Measurements from ENCODE around the gene IFT172. TPM values are rescaled to one million over a fixed set of nuclear protein-coding genes. Genes with fewer than 3 reads are reported as not detected.

The IFT172 gene
- total RNA-seq, 4 donors from 2014 or later = 30.9 to 56.8 (median 43.7) TPM

GRCh38 chr2:27398962-27399361 is 90.6 kb downstream of the IFT172 start:
- Histone ChIP-seq H3K9me3 (no peaks in the 10 kb centered on the region), H3K27me3 (no peaks in the 10 kb centered on the region), H3K36me3 (no peaks in the 10 kb centered on the region), H3K4me3 (replicated peaks in 1 of 3) (no peak overlapping the region), H3K27ac (no peak overlapping the region), H3K4me1 (no peaks in the 10 kb centered on the region)
- intact Hi-C loops (cut with DNase I) = no loop called here
- no peak for TF ChIP-seq POLR2A (IDR thresholded peaks at IDR 0.05)
- no peak for TF ChIP-seq CTCF (IDR thresholded peaks at IDR 0.05)
- DNase-seq = no peak
- 95 to 98% methylated on average over 5 of the region's 5 CpGs for WGBS, 2 donors

Small RNA genes lying within 50 kb of the gene (small RNA-seq; reads per million reads assigned to genes)
- not detected for gene RNU6-986P

Other genes with a start within 250 kb of the IFT172 start
- gene SLC30A3, start 226.7 kb downstream of the IFT172 start, total RNA-seq = under 1 TPM; 0.33 to 0.98 (median 0.80) TPM
- 1 to 10 TPM in 2 of 4 donors, under 1 TPM in 1, not detected in 1; 0.33 to 2.1 (median 1.1) TPM for gene DNAJC5G, start 214.3 kb downstream of the IFT172 start, total RNA-seq
- 1 to 10 TPM in 1 of 4 donors, under 1 TPM in 2, not detected in 1; 0.22 to 1.6 (median 0.54) TPM for gene TRIM54, start 207.3 kb downstream of the IFT172 start, total RNA-seq
- gene UCN, start 181.3 kb downstream of the IFT172 start, total RNA-seq = 1 to 10 TPM; 1.1 to 2.5 (median 2.0) TPM
- 100 to 1,000 TPM in 3 of 4 donors, 10 to 100 TPM in 1; 92.9 to 151 (median 116) TPM for gene MPV17, start 166.6 kb downstream of the IFT172 start, total RNA-seq
- 10 to 100 TPM; 44.7 to 86.6 (median 51.8) TPM for gene GTF3C2, start 133.0 kb downstream of the IFT172 start, total RNA-seq
- 10 to 100 TPM; 34.7 to 44.0 (median 38.6) TPM for gene EIF2B4, start 119.4 kb downstream of the IFT172 start, total RNA-seq
- gene SNX17, start 119.1 kb downstream of the IFT172 start, total RNA-seq = 100 to 1,000 TPM; 109 to 148 (median 130) TPM
- 10 to 100 TPM in 1 of 4 donors, 1 to 10 TPM in 3; 9.1 to 14.8 (median 9.2) TPM for gene ZNF513, start 109.0 kb downstream of the IFT172 start, total RNA-seq
- 10 to 100 TPM; 55.4 to 75.2 (median 59.5) TPM for gene PPM1G, start 80.2 kb downstream of the IFT172 start, total RNA-seq
- gene NRBP1, start 61.1 kb downstream of the IFT172 start, total RNA-seq = 10 to 100 TPM; 45.2 to 68.6 (median 63.1) TPM
- gene KRTCAP3, start 47.4 kb downstream of the IFT172 start, total RNA-seq = 10 to 100 TPM in 3 of 4 donors, 1 to 10 TPM in 1; 9.2 to 40.1 (median 19.4) TPM
- 10 to 100 TPM in 1 of 4 donors, 1 to 10 TPM in 3; 4.0 to 17.7 (median 7.1) TPM for gene FNDC4, start 5.5 kb upstream of the IFT172 start, total RNA-seq
- gene GCKR, start 7.1 kb upstream of the IFT172 start, total RNA-seq = under 1 TPM in 1 of 4 donors, not detected in 3; 0.13 TPM
- 10 to 100 TPM; 39.2 to 70.6 (median 50.3) TPM for gene ZNF512, start 93.3 kb upstream of the IFT172 start, total RNA-seq
- gene CCDC121, start 139.3 kb upstream of the IFT172 start, total RNA-seq = 1 to 10 TPM; 7.2 to 9.9 (median 8.0) TPM
- 10 to 100 TPM; 24.2 to 26.9 (median 24.9) TPM for gene GPN1, start 139.3 kb upstream of the IFT172 start, total RNA-seq
- 10 to 100 TPM; 24.9 to 38.1 (median 29.6) TPM for gene SUPT7L, start 173.9 kb upstream of the IFT172 start, total RNA-seq
- gene SLC4A1AP, start 174.1 kb upstream of the IFT172 start, total RNA-seq = 10 to 100 TPM; 16.5 to 26.6 (median 23.4) TPM

Data from thyroid gland (tissue), 4 donors.